Stimulated activated CD4-positive, alpha-beta T cell treated with anti-CD3 and anti-CD28 coated beads, Interleukin-4, amount 100 ng/mL, for 48 hours (primary cell): ENCODE data around the gene MINDY2.
"Not testable (repeated sequence)": the region's sequence is repeated elsewhere in the genome, so short reads cannot be mapped to it uniquely, and the experiment has no call there.

ENCODE experiments used
- DNase-seq, 2 donors: peaks; one replicate each; pipeline ENCODE4 v3.0.0-alpha.2; 2020; ENCODE audit warnings: low read depth in 2 of 2

The MINDY2 gene

DNA sequence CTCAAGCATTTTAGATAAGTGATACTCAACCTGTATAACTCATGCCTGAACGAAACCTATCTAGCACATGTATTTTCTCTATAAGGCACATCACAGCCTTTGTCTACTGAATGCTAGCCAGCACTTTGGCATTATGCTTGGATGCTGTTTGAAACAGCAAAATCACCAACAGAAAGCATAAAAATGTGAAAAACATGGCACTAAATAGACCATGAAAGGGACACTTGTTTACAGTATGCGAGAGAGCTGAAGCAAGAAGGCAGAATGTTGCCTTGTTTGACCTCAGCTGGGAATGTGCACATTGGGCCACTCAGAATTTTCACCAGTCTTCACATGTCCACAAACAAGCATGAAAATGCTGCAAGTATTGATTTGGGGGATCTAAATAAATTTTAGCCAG, 59.5 kb downstream of the MINDY2 start:
- DNase-seq, result no peak

DNA sequence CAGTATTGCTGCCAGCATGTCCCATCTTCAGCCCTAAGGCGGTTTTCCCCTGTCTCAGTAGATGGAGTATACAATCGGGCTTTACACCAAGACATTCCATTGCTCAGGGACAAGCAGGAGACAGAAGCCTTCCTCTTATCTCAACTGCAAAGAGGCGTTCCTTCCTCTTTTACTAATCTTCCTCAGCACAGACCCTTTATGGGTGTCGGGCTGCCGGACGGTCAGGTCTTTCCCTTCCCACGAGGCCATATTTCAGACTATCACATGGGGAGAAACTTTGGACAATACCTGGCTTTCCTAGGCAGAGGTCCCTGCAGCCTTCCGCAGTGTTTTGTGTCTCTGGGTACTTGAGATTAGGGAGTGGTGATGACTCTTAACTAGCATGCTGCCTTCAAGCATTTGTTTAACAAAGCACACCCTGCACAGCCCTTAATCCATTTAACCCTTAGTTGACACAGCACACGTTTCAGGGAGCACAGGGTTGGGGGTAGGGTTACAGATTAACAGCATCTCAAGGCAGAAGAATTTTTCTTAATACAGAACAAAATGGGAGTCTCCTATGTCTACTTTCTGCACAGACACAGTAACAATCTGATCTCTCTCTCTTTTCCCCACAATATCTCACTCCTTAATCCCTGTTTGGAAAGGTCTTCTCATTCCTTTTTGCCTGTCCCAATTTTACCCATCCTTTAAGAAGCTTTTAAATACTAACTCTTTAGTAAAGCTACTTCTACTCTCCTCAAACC, 62.8 kb downstream of the MINDY2 start:
- DNase-seq, result not testable (repeated sequence)

- no peak for DNase-seq
Observed at GRCh38 chr15:58839485-58839884, 68.4 kb downstream of the MINDY2 start.

DNA sequence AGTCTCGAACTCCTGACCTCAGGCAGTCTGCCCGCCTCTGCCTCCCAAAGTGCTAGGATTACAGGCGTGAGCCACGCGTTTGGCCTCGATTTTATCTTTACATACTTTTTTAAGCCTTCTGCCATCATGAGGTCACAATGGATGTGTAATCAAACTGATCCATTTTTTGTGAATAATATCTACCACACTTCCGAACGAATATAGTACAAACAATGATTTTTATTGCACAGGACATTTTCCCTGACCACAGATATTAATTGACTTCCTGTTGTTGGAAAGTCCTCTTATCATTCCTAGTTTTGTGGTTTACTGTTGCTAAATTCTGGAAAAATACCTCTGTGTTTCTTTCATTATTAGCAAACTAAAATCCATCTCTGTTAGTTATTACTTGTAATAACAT, 68.9 kb downstream of the MINDY2 start:
- no peak for DNase-seq

GRCh38 chr15:58842713-58843396, 71.8 kb downstream of the MINDY2 start:
- DNase-seq, result no peak

DNA sequence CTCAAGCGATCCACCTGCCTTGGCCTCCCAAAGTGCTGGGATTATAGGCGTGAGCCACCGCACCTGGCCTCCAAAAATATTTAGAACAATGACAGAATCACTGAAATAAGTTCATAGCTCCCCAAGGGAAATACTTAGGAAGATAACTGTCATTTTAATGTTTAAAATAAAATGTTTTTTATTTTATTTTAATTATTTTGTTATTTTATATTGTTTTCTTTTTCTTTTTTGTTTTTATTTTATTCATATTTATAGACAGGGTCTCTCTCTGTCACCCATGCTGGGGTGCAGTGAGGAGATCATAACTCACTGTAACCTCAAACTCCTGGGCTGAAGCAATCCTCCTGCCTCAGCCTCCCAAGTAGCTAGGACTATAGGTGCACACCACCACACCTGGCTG, 80.1 kb downstream of the MINDY2 start:
- not testable (repeated sequence) for DNase-seq

GRCh38 chr15:58852347-58852746, 81.2 kb downstream of the MINDY2 start:
- DNase-seq, result no peak

DNA sequence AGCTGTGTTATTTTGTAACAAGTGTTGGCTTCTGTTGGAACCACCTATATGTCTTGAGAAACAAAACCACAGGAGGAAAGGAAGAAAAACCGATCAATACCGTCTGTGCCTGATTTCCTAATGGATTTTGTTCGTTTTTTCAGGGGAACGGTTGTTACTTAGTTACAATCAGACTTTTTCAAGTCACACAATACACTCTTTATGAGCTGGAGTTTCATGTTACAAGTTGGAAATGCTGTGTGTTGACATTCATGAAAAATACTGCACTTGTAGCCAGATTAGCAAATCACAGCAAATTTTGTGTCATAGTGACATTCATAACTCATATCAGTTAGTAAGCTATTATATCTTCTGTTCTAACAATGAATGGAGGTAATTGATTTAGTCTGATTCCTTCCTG, 83.5 kb downstream of the MINDY2 start:
- DNase-seq, result no peak

GRCh38 chr15:58856086-58856485, 85.0 kb downstream of the MINDY2 start:
- DNase-seq, result no peak

GRCh38 chr15:58856621-58857020, 85.5 kb downstream of the MINDY2 start:
- not testable (repeated sequence) for DNase-seq

GRCh38 chr15:58862326-58862725, 91.2 kb downstream of the MINDY2 start:
- no peak for DNase-seq

GRCh38 chr15:58864602-58865424, 93.7 kb downstream of the MINDY2 start:
- DNase-seq, result no peak

DNA sequence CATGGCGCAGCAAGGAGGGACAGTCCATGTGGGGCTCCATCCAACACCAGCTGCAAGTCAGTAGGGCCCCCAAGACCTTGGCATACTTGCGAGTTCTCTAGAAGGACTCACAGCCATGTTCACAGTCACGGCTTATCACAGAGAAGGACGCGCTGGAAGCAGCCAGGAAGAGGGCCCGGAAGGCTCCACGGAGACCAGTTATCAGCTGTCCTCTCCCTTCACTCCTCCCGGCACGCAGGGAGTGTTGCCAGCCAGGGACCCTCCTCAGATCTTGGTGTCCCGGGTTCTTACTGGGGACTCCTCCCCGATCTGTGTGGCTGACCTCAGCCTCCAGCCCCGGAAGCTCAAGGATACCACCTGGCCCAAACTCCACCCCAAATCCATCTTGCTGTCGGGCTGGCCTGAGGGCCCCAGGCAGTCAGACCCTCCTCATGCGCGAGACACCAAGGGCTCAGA, 94.4 kb downstream of the MINDY2 start:
- DNase-seq, result no peak

GRCh38 chr15:58867926-58868325, 96.8 kb downstream of the MINDY2 start:
- DNase-seq, result no peak

- no peak for DNase-seq
Observed at GRCh38 chr15:58870451-58870850, 99.3 kb downstream of the MINDY2 start.

- DNase-seq, result no peak
Observed at GRCh38 chr15:58873267-58873666, 102.2 kb downstream of the MINDY2 start.

DNA sequence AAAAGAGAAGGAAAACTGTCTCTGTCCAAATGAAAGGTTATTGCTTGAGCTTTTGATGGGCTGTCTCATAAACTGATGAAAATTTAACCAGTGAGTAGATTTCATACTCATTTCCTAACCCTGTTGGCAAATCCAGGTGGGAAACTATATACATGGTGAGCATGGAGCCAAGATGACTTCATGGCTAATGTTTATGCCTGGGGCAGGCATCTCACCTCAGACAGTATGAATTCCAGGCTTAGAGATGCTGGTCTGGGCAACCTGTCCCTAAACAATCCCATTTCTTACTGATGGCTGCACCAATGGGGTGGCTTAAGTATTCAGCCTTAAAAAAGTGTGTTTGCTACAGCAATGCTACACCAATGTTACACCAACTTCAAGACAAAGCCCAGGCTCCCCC, 104.2 kb downstream of the MINDY2 start:
- DNase-seq, result no peak

DNA sequence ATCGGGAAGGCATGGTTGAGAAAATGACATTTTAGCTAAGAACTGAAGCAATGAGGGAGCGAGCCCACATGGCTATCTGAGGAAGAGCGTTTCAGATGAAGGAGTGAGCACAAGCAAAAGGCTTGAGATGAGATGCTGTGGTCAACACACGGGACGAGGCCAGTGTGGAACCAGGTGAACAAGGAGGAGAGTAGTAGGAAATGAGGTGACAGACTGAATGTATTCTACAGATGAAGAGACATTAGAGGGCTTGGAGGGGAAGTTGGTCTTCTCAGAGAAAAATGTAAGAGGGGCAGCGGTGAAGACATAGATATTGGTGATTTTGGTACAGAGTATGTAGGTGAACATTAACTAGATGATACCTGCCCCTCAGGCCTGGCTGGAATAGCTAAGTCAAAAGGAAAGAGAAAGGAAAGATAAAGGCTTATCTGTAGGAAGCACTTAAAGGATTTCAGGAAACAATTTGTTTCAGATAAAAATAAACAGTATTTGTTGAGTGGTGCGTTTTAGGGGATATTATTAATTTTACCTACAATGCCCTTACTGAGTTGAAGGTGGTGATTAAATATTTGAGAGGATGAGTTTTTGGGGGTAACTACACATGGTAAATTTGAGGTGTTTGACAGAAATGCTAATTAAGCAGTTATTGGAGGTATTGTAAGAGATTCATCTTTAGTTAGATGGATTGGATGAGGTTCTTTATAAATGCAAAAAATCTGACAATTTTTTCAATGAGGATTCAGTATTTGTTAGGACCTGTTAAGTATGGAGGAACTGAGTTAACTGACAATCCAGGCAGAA, 105.4 kb downstream of the MINDY2 start:
- no peak for DNase-seq

- DNase-seq, result no peak
Observed at GRCh38 chr15:58877999-58878825, 107.1 kb downstream of the MINDY2 start.

DNA sequence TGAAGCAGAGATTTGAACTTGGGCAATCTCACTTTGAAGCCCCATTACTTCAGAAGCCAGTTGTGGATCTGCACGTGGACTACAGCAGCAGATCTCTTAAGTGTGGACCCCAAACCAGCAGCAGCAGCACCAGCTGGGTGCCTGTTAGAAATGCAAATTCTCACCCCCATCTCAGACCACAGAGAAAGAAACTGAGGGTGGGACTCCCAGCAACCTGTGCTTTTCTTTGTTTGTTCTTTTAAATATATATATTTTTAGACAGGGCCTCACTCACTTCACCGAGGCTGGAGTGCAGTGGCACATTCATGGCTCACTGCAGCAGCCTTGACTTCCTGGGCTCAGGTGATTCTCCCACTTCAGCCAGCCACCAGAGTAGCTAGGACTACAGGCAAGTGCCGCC, 109.2 kb downstream of the MINDY2 start:
- DNase-seq, result no peak

DNA sequence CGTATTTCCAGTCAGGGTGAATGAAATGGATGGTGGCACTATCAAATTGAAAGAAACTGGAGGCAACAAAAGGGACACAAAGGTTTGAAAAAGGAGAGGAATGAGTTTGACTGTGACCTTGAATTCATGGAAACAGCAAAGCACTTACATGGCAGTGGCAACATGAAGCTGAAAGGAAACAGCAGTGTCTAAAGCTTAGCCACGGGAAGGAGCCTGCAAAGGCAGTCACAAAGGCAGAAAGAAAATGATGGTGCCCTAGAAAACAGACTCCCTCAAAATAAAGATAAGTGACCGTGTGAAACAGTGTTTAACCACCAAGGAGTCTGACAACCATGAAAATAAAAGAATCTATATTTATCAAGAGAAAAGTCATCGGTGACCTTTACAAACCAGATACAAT, 111.1 kb downstream of the MINDY2 start:
- DNase-seq, result no peak
